DOHH2 (cell line): ENCODE results near the gene SMAP1.

ENCODE experiments used
- CTCF ChIP-seq: fragments of 200-600 bp; sonication (generic); IDR thresholded peaks from one replicate; pipeline ENCODE4 v1.5.1; 2014; ENCODE audit warnings: antibody characterized with exemption, mild to moderate bottlenecking, low read depth, low read length; ENCODE audit not compliant: poor library complexity, severe bottlenecking
- EZH2phosphoT487 ChIP-seq: fragments of 200-600 bp; sonication (generic); IDR thresholded peaks from 2 replicates; pipeline ENCODE4 v1.6.1; 2017; ENCODE audit warnings: borderline replicate concordance, mild to moderate bottlenecking, antibody characterized with exemption, low read length, moderate library complexity, mixed read lengths

- TF ChIP-seq CTCF (no peak), EZH2phosphoT487 (no peak)
Measured at GRCh38 chr6:70694371-70694770, 26.7 kb downstream of the SMAP1 start.
